Activated CD8-positive, alpha-beta T cell treated with anti-CD3 and anti-CD28 coated beads for 36 hours (primary cell): ENCODE results near the gene RYR1. TPM values are rescaled to one million over a fixed set of nuclear protein-coding genes. Genes with fewer than 3 reads are reported as not detected.
A peak's percentile ranks its signal among the peaks of the same experiment; 100 is the strongest.

Experiments
- ATAC-seq: fragments of 200-7000 bp; cut with Tn5 transposase; one replicate; pipeline ENCODE4 v1.10.0; 2021; ENCODE audit warnings: mild to moderate bottlenecking, moderate library complexity
- CTCF ChIA-PET: fragments of 350-600 bp; sonication (Branson Sonifier 250); formaldehyde crosslinking; loops from one replicate; lab custom pipeline; 2021; ENCODE audit warnings: antibody characterized with exemption; lab: Charles Lee
- POLR2A ChIA-PET: fragments of 350-600 bp; sonication (Branson Sonifier 250); formaldehyde crosslinking; loops from one replicate; lab custom pipeline; 2021; ENCODE audit warnings: antibody characterized with exemption; lab: Charles Lee
- DNase-seq: peaks from one replicate; pipeline ENCODE4 v3.0.0-alpha.2; 2020
- H3K27ac Mint-ChIP-seq: one replicate; pipeline ENCODE4 v1.8.0; 2021; ENCODE audit warnings: mild to moderate bottlenecking, mixed read lengths
- H3K27me3 Mint-ChIP-seq: one replicate; pipeline ENCODE4 v1.8.0; 2021; ENCODE audit warnings: mixed read lengths
- H3K36me3 Mint-ChIP-seq: one replicate; pipeline ENCODE4 v1.8.0; 2021; ENCODE audit warnings: low read depth, mixed read lengths
- H3K4me1 Mint-ChIP-seq: one replicate; pipeline ENCODE4 v1.8.0; 2021; ENCODE audit warnings: low read depth, mixed read lengths
- H3K4me3 Mint-ChIP-seq: one replicate; pipeline ENCODE4 v1.8.0; 2021; ENCODE audit warnings: mild to moderate bottlenecking, moderate library complexity, mixed read lengths
- H3K9me3 Mint-ChIP-seq: one replicate; pipeline ENCODE4 v1.8.0; 2021; ENCODE audit warnings: mixed read lengths
- CTCF ChIP-seq: fragments of 200-600 bp; IDR thresholded peaks from one replicate; pipeline ENCODE4 v1.8.0; 2022; ENCODE audit warnings: antibody characterized with exemption, mild to moderate bottlenecking
- intact Hi-C: fragments of 100-400 bp; cut with micrococcal nuclease; formaldehyde crosslinking; loops from one replicate; pipeline ENCODE4 v1.10.0; 2022
- total RNA-seq, 2 experiments: library from RNA; stranded (reverse); gene quantifications; one replicate each; pipeline ENCODE4 v1.2.3, GENCODE V29; 2021

RYR1 gene
- total RNA-seq, 2 experiments from 2014 or later, result 0.63 to 1.2 TPM

- no peak for DNase-seq
- POLR2A ChIA-PET, result interaction anchor here (1.3 kb wide), 1 partner anchor 18 kb away, joined by 3 read pairs; no protein-coding TSS in a partner anchor
- H3K27ac Mint-ChIP-seq, result peak overlapping the region; percentile 93
- H3K36me3 Mint-ChIP-seq, result peaks cover 9% of the 10 kb centered on the region
- peaks cover 40% of the 10 kb centered on the region for H3K4me1 Mint-ChIP-seq
- ATAC-seq, result no peak
- no peak for TF ChIP-seq CTCF
- intact Hi-C loops, result no loop called here
- H3K4me3 Mint-ChIP-seq, result no peak overlapping the region
- peaks cover 8% of the 10 kb centered on the region for H3K27me3 Mint-ChIP-seq
- CTCF ChIA-PET, result interaction anchor here (1.1 kb wide), 1 partner anchor 23 kb away, joined by 3 read pairs; no protein-coding TSS in a partner anchor
- peaks cover 22% of the 10 kb centered on the region for H3K9me3 Mint-ChIP-seq
Measured at GRCh38 chr19:38538386-38538785, 104.9 kb downstream of the RYR1 start.

- Mint-ChIP-seq H3K4me3 (peak overlapping the region; percentile 42), H3K9me3 (peaks cover 22% of the 10 kb centered on the region), H3K4me1 (peaks cover 41% of the 10 kb centered on the region), H3K27ac (peak overlapping the region; percentile 93), H3K36me3 (peaks cover 9% of the 10 kb centered on the region), H3K27me3 (peaks cover 6% of the 10 kb centered on the region)
- TF ChIP-seq CTCF, result no peak
- DNase-seq (peak; percentile 52), ATAC-seq (peak; percentile 81)
- intact Hi-C loops, result no loop called here
- ChIA-PET CTCF (interaction anchor here (1.1 kb wide), 1 partner anchor 23 kb away, joined by 3 read pairs; no protein-coding TSS in a partner anchor), POLR2A (interaction anchor here (0.6 to 1.3 kb wide), 3 partner anchors 14 to 51 kb away, joined by 3 read pairs; no protein-coding TSS in a partner anchor)
Measured at GRCh38 chr19:38538793-38539528, 105.5 kb downstream of the RYR1 start.

- no peak overlapping the region for H3K4me3 Mint-ChIP-seq
- no peak for ATAC-seq
Measured at GRCh38 chr19:38539751-38540150, 106.3 kb downstream of the RYR1 start.

GRCh38 chr19:38542040-38542439 is 108.5 kb downstream of the RYR1 start:
- ChIA-PET CTCF (no interaction called here), POLR2A (no interaction called here)
- no peak for TF ChIP-seq CTCF
- intact Hi-C loops, result loop anchor here (5.0 kb wide), 1 partner anchor 75 kb away; the partner anchor contains the start of genes EIF3K and MAP4K1
- H3K36me3 Mint-ChIP-seq, result peaks cover 3% of the 10 kb centered on the region
- H3K27me3 Mint-ChIP-seq, result no peaks in the 10 kb centered on the region
- no peak overlapping the region for H3K27ac Mint-ChIP-seq
- ATAC-seq (no peak), DNase-seq (no peak)
- H3K4me1 Mint-ChIP-seq, result peaks cover 43% of the 10 kb centered on the region
- H3K4me3 Mint-ChIP-seq, result no peak overlapping the region
- peaks cover 8% of the 10 kb centered on the region for H3K9me3 Mint-ChIP-seq

More at GRCh38 chr19:38539751-38540150, 106.3 kb downstream of the RYR1 start:
- no peak for TF ChIP-seq CTCF
- POLR2A ChIA-PET, result interaction anchor here (0.7 kb wide), 1 partner anchor 15 kb away, joined by 3 read pairs; no protein-coding TSS in a partner anchor
- DNase-seq, result no peak
- intact Hi-C loops, result loop anchor here (5.0 kb wide), 1 partner anchor 78 kb away; the partner anchor contains the start of genes EIF3K and MAP4K1
- Mint-ChIP-seq H3K36me3 (peaks cover 7% of the 10 kb centered on the region), H3K9me3 (peaks cover 21% of the 10 kb centered on the region), H3K27me3 (peaks cover 3% of the 10 kb centered on the region), H3K27ac (peak overlapping the region; percentile 93), H3K4me1 (peaks cover 49% of the 10 kb centered on the region)
- CTCF ChIA-PET, result interaction anchor here (1.1 kb wide), 1 partner anchor 24 kb away, joined by 3 read pairs; no protein-coding TSS in a partner anchor
